ENCODE results near the gene PSEN2.

- TF ChIP-seq CTCF (IDR thresholded peaks at IDR 0.05; ENCODE audit: low read length), result no peak
- TF ChIP-seq EZH2 (IDR thresholded peaks at IDR 0.05; ENCODE audit: borderline replicate concordance, low read length), result no peak
Observed at GRCh38 chr1:226901421-226901820, 31.0 kb downstream of the PSEN2 start.
